NOMO-1 (cell line): ENCODE data around the gene HES7.
"Not testable (repeated sequence)": the region's sequence is repeated elsewhere in the genome, so short reads cannot be mapped to it uniquely, and the experiment has no call there.

Experiments used
- DNase-seq, 2 experiments: peaks; one replicate each; lab custom pipeline; 2025; ENCODE audit not compliant: unreplicated experiment in 2 of 2; lab: John Stamatoyannopoulos, UW

Gene HES7

GRCh38 chr17:8123695-8124349 lies at the start of gene HES7:
HES7 (minus strand) TSS chr17:8124106; CDS start chr17:8124084, 22 bp downstream.
- DNase-seq = no peak

DNA sequence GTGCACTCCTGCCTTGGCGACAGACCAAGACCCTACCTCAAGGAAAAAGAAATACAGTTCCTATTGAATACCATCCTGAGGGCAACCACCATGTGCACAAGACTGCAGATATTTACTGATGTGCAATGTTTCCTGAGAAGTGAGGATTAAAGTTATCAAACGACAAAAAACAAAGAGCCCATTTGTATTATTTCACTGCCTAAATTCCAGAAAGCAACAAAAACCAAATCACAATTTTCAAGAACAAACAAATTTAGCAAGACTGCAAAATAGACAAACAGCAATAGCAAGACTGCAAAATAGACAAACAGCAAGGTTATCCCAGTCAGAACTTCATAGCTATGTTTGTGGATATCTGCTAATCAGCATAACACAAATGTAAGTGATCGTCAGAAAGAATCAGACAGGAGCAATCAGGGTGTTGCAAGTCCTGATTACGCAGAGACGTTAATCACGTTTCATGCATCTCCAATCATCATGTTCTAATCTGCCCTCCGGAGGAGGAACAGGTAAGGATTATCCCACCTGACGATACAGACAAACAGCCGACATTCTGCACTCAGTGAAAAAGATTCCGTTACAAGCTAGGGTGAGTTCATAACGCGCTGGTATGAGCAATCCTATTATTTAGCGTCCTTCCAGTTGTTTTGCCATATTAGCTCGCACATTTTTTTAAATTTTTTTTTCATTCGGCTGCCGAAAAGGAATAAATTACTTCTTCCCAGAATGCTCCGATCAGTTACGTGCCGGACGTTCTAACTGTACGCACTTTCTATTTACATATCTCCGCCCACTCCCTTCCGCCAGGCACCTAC lies 49.4 kb upstream of the HES7 start:
- DNase-seq = peak; percentile 81 to 94

DNA sequence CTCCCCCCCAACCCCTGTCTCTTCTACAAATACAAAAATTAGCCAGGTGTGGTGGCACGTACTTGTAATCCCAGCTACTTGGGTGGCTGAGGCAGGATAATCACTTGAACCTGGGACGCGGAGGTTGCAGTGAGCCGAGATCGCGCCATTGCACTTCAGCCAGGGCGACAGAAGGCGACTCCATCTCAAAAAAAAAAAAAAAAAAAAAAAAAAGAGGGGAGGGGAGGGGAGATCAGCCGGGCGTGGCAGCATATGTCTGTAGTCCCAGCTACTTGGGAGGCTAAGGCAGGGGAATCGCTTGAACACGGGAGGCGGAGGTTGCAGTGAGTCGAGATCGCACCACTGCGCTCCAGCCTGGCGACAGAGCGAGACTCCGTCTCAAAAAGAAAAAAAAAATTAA lies 46.3 kb upstream of the HES7 start:
- not testable (repeated sequence) for DNase-seq

DNA sequence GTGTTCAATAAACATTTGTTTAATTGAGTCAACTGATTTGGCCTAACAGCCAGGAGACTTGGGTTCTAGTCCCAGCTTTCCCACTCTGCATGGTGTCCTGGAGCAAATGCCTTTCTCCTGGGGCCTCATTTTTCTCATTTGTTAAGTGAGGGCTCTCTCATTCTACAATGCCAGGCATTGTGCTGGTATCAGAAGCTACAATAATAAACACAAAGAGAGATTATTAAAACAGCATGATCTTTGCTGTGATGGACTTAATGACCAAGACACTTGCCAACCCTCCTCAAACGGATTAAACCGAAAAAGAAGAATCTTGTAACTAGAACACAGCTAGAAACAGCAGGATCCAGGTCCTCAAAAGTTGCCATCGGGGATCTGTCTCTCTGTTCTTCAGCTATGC lies 43.6 kb upstream of the HES7 start:
- no peak for DNase-seq

DNA sequence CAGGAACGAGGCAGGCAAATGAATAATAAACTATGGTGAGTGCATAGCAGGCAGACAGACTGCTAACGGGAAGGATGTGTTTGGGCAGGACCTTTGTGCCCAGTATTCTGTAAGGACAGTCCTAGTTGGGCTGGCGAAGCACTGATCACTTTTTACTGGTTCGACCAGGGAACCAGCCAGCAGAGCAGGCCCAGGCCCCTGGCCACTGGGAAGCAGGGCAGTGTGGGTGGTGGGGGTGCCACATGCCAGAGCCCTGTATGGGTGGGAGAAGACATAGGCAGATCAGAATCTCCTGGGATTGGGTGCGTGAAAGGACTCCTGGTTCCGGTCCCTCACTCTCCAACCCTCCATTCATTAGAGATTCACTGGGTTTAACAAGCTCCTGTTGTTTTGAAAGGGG lies 42.8 kb upstream of the HES7 start:
- no peak for DNase-seq

DNA sequence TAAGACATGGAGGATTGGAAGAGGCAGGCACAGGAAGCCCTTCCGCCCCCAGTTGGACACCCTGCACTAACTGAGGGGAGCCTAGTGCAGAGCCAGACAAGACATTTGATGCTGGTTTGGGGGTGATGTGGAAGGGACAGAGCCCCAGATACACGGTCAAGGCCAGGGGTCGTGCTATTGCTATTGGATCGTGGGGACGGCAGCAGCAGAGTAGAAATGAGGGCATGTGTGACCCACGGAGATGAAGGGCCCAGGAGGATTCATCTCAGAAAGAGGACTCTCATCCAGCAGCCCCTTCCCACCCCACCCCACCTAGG lies 40.9 kb upstream of the HES7 start:
- DNase-seq = no peak

GRCh38 chr17:8163978-8164814 lies 40.3 kb upstream of the HES7 start:
- DNase-seq = peak; percentile 45 to 76

GRCh38 chr17:8162997-8163977 lies 39.4 kb upstream of the HES7 start:
- no peak for DNase-seq

GRCh38 chr17:8162233-8162996 lies 38.5 kb upstream of the HES7 start, which contains the start of gene VAMP2:
VAMP2 (minus strand) TSS chr17:8162948; CDS start chr17:8162879, 69 bp downstream.
- peak; percentile 30 to 67 for DNase-seq

DNA sequence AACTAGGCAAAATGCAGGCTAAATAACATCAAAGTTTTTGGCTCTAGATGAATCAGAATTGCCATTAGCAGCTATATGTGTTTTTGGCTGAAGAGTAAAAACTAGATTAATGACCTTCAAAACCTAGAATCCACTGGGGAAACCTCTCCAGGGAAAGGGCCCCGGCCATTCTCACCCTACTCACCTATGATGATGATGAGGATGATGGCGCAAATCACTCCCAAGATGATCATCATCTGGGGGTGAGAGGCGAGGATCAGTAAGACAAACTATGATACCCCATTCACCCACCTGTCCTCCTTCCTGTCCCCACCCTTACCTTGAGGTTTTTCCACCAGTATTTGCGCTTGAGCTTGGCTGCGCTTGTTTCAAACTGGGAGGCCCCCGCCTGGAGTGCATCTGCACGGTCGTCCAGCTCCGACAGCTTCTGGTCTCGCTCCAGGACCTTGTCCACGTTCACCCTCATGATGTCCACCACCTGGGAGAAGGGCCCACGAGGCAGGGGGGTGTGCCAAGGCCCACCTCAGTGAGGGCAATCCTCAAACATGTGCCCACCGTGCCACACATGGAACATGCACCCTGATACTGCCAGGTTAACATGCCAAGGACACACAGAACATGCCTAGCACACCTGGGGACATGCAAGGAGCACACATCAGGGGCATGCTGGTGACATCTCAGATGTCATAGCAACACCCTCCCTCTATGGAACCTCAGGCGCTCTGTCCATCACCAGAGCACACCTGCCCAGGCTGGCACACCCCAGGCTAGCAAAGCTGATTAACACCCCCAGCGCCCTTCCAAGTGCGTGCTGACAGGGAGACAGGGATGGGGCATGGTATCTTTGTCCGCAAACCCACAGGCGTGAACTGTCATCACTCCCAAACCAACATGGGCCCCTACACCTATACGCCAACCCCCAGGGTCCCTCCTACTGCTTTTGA lies 37.7 kb upstream of the HES7 start:
- DNase-seq = no peak

DNA sequence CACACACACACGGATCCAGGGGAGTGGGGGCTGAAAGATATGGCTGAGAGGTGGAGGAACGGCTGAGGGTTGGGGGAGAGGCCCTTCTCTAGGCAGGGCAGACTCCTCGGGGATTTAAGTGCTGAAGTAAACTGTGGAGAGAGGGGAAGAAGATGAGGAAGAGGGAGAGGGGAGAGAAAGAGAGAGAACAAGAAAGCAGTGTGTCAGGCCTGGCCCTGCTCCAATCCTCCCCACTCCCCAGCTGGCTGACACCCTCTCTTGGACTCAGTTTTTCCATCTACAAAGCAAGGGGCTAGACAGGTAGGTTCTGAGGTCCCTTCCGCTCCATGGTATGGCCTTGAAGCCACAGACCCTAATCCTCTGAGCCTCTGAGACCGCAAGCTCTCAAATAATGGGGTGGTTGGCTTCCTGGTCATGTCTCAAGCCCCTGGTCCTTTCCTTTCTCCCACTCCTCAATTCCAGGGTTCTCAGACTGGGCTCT lies 36.9 kb upstream of the HES7 start:
- no peak for DNase-seq

- no peak for DNase-seq
These were observed 36.3 kb upstream of the HES7 start for GRCh38 chr17:8160224-8160577.

DNA sequence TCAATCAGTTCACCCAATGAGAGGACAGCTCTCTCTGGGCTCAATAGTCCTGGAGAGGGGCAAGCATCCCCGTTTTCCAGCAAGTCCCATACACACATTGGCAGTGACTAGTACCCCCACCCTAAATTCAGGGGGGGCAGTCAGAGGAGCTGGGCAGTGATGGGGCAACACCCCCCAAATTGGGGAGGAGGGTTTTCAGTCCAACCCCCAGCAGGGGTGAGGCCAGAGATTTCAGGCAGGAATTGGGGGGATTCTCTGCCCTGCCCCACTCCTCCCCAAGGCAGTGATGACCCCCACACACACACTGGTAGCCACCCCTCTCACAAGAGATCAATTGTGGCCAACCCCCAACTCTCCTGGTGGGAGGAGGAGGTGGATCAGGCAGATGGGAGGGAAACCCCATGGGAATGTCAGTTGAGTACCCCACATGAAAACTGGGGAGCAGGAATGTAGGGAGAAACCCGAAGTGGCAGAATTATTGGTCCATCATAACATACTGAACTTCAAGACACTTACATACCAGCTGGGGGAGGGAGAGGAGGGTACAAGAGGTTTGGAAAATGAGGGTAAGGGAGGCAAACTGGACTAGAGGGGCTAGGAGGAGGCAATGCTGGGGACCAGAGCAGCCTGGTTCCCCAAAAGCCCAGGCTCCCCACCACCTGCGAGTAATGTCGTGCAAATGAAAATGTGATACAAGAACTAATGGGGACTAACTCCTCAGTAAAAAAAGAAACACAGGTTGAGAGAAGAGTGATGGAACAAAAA lies 35.7 kb upstream of the HES7 start:
- no peak for DNase-seq

- DNase-seq = no peak
These were observed 35.1 kb upstream of the HES7 start for GRCh38 chr17:8159032-8159400.

GRCh38 chr17:8158267-8159031 lies 34.5 kb upstream of the HES7 start:
- DNase-seq = peak; percentile 83 to 92

GRCh38 chr17:8156246-8156992 lies 32.5 kb upstream of the HES7 start:
- DNase-seq = peak; percentile 100

DNA sequence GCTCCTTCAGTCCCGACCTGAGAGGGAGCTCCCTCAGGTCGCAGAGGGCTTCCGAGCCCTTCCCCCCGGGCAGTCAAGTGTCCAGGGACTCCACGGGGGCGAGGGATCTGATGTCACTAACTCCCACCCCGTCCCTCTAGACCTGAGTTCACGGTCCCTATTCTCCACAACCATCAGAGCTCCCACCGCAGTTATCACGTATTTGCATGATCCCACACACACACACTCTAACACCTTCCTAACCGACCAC lies 32.0 kb upstream of the HES7 start:
- DNase-seq = no peak
